H1 (cell line): Measurements from ENCODE around the gene HINT3. TPM values are rescaled to one million over a fixed set of nuclear protein-coding genes. Genes with fewer than 3 reads are reported as not detected.

Source experiments
- CTCF ChIA-PET: fragments of 300-600 bp; sonication (Branson Sonifier 250); formaldehyde crosslinking; loops from one replicate; lab custom pipeline; 2021; ENCODE audit not compliant: partially characterized antibody; lab: Charles Lee
- POLR2A ChIA-PET: fragments of 300-600 bp; sonication (Branson Sonifier 250); formaldehyde crosslinking; loops from one replicate; lab custom pipeline; 2021; ENCODE audit warnings: inconsistent platforms; ENCODE audit not compliant: partially characterized antibody; lab: Charles Lee
- DNase-seq, 2 experiments: peaks; one replicate each; pipeline versions ENCODE4 v3.0.0 to v3.0.0-alpha.2; 2010 to 2022; ENCODE audit warnings: low spot score in 2 of 2, low read depth in 1 of 2, mixed read lengths in 1 of 2
- FAIRE-seq: peaks from 2 replicates; lab custom pipeline; 2011; peaks lifted over from hg19 to GRCh38; lab: Jason Lieb, UNC
- H2AFZ ChIP-seq: 2 replicates; pipeline ENCODE4 v1.8.1; 2012; ENCODE audit warnings: low read length, inconsistent platforms
- H2AK5ac ChIP-seq: 2 replicates; pipeline ENCODE4 v1.6.1; 2013; ENCODE audit warnings: low read depth, low read length
- H2BK120ac ChIP-seq: replicated peaks from 2 replicates; pipeline ENCODE3; 2013; ENCODE audit warnings: low read depth, low read length, inconsistent platforms
- H2BK12ac ChIP-seq: 2 replicates; pipeline ENCODE4 v1.6.1; 2013; ENCODE audit warnings: low read depth, low read length
- H2BK15ac ChIP-seq: 2 replicates; pipeline ENCODE4 v1.6.1; 2013; ENCODE audit warnings: low read length
- H2BK20ac ChIP-seq: 2 replicates; pipeline ENCODE4 v1.6.1; 2013; ENCODE audit warnings: low read length
- H2BK5ac ChIP-seq: 2 replicates; pipeline ENCODE4 v1.6.1; 2013; ENCODE audit warnings: low read depth, low read length
- H3K14ac ChIP-seq: 2 replicates; pipeline ENCODE4 v1.6.1; 2013; ENCODE audit warnings: inconsistent platforms; ENCODE audit not compliant: insufficient read length
- H3K18ac ChIP-seq: 2 replicates; pipeline ENCODE4 v1.6.1; 2013; ENCODE audit warnings: low read length; ENCODE audit errors: extremely low read depth
- H3K23ac ChIP-seq: 2 replicates; pipeline ENCODE4 v1.6.1; 2013; ENCODE audit warnings: inconsistent platforms; ENCODE audit not compliant: insufficient read length
- H3K23me2 ChIP-seq: 2 replicates; pipeline ENCODE4 v1.6.1; 2013; ENCODE audit warnings: low read depth, low read length
- H3K27ac ChIP-seq: 2 replicates; pipeline ENCODE4 v1.6.1; 2011; ENCODE audit warnings: low read depth, low read length, inconsistent platforms
- H3K27me3 ChIP-seq, 4 experiments: replicated peaks in 1 of 4; 1 replicate in 1 of 4; 2 replicates in 3 of 4; pipeline versions ENCODE4 v1.6.1 to v1.8.1; 2011 to 2013; ENCODE audit warnings: low read length in 3 of 4, mild to moderate bottlenecking in 3 of 4, inconsistent platforms in 2 of 4, mixed read lengths in 2 of 4, moderate library complexity in 1 of 4; ENCODE audit not compliant: control insufficient read depth in 3 of 4, insufficient read depth in 3 of 4; ENCODE audit errors: extremely low read depth in 1 of 4
- H3K36me3 ChIP-seq, 4 experiments: 2 replicates each; pipeline versions ENCODE4 v1.6.1 to v1.8.1; 2011 to 2013; ENCODE audit warnings: mild to moderate bottlenecking in 4 of 4, low read length in 3 of 4, moderate library complexity in 2 of 4, control low read depth in 1 of 4, inconsistent platforms in 1 of 4; ENCODE audit not compliant: insufficient read depth in 4 of 4, control insufficient read depth in 2 of 4
- H3K4ac ChIP-seq: replicated peaks from 2 replicates; pipeline ENCODE3; 2013; ENCODE audit warnings: low read length, low read depth, mixed read lengths, inconsistent platforms; ENCODE audit not compliant: insufficient read length
- H3K4me1 ChIP-seq, 4 experiments: replicated peaks in 1 of 4; 1 replicate in 1 of 4; 2 replicates in 3 of 4; pipeline versions ENCODE4 v1.6.1 to v1.8.1; 2011 to 2013; ENCODE audit warnings: low read length in 3 of 4, inconsistent platforms in 2 of 4, mixed read lengths in 1 of 4; ENCODE audit not compliant: insufficient read depth in 4 of 4, control insufficient read depth in 3 of 4
- H3K4me2 ChIP-seq, 2 experiments: 2 replicates each; pipeline versions ENCODE4 v1.6.1 to v1.8.1; 2011 to 2013; ENCODE audit warnings: low read depth in 2 of 2, low read length in 2 of 2, control low read depth in 1 of 2, inconsistent platforms in 1 of 2, mild to moderate bottlenecking in 1 of 2; ENCODE audit not compliant: insufficient read depth in 1 of 2
- H3K4me3 ChIP-seq, 4 experiments: fragments of 200-600, 300-600 bp in 1 of 4; sonication (generic), shearing (Covaris generic), sonication (Bioruptor Twin) in 1 of 4; 2 replicates each; pipeline versions ENCODE4 v1.5.1 to v1.8.1; 2011 to 2016; ENCODE audit warnings: low read length in 4 of 4, low read depth in 3 of 4, control low read depth in 2 of 4, inconsistent platforms in 2 of 4, mild to moderate bottlenecking in 2 of 4, mixed read lengths in 1 of 4, moderate library complexity in 1 of 4; ENCODE audit not compliant: insufficient read depth in 2 of 4; ENCODE audit errors: extremely low read depth in 1 of 4
- H3K56ac ChIP-seq: replicated peaks from 2 replicates; pipeline ENCODE3; 2013; ENCODE audit warnings: low read depth, mild to moderate bottlenecking, mixed read lengths, low read length, inconsistent platforms; ENCODE audit not compliant: insufficient read length
- H3K79me1 ChIP-seq: 2 replicates; pipeline ENCODE4 v1.6.1; 2013; ENCODE audit warnings: low read depth, low read length, control low read depth
- H3K79me2 ChIP-seq, 2 experiments: 2 replicates each; pipeline versions ENCODE4 v1.6.1 to v1.8.1; 2012 to 2013; ENCODE audit warnings: low read length in 2 of 2, mild to moderate bottlenecking in 2 of 2, inconsistent platforms in 1 of 2; ENCODE audit not compliant: insufficient read depth in 2 of 2, control insufficient read depth in 1 of 2
- H3K9ac ChIP-seq, 4 experiments: replicated peaks in 1 of 4; 1 replicate in 1 of 4; 2 replicates in 3 of 4; pipeline versions ENCODE4 v1.6.1 to v1.8.1; 2011 to 2013; ENCODE audit warnings: low read depth in 3 of 4, low read length in 3 of 4, control low read depth in 2 of 4, mild to moderate bottlenecking in 2 of 4, moderate library complexity in 2 of 4, inconsistent platforms in 1 of 4; ENCODE audit errors: extremely low read depth in 1 of 4
- H3K9me3 ChIP-seq, 2 experiments: 2 replicates each; pipeline versions ENCODE4 v1.6.1 to v1.8.1; 2012 to 2013; ENCODE audit warnings: mild to moderate bottlenecking in 2 of 2, moderate library complexity in 2 of 2, control low read depth in 1 of 2, inconsistent platforms in 1 of 2, low read depth in 1 of 2, low read length in 1 of 2, mixed read lengths in 1 of 2; ENCODE audit not compliant: insufficient read depth in 2 of 2
- H4K20me1 ChIP-seq, 2 experiments: replicated peaks in 1 of 2; 2 replicates each; pipeline versions ENCODE3 to v1.8.1; 2011 to 2013; ENCODE audit warnings: inconsistent platforms in 2 of 2, low read length in 2 of 2, mild to moderate bottlenecking in 1 of 2; ENCODE audit not compliant: insufficient read depth in 2 of 2, control insufficient read depth in 1 of 2
- H4K5ac ChIP-seq: 2 replicates; pipeline ENCODE4 v1.6.1; 2013; ENCODE audit warnings: low read length, low read depth, mixed read lengths, inconsistent platforms; ENCODE audit not compliant: insufficient read length
- H4K8ac ChIP-seq: 2 replicates; pipeline ENCODE4 v1.8.0; 2013; ENCODE audit warnings: mild to moderate bottlenecking, moderate library complexity, low read length, inconsistent platforms; ENCODE audit not compliant: insufficient read depth; ENCODE audit errors: extremely low read depth
- H4K91ac ChIP-seq: replicated peaks from 2 replicates; pipeline ENCODE3; 2013; ENCODE audit warnings: low read length, mixed read lengths, inconsistent platforms; ENCODE audit not compliant: insufficient read length
- ATF3 ChIP-seq: IDR thresholded peaks from 2 replicates; pipeline ENCODE4 v1.6.1; 2011; ENCODE audit warnings: low read depth, mild to moderate bottlenecking, low read length; ENCODE audit not compliant: insufficient read depth
- SIRT6 ChIP-seq: IDR thresholded peaks from one replicate; pipeline ENCODE4 v1.7.1; 2012; ENCODE audit warnings: low read length, inconsistent platforms
- ZNF274 ChIP-seq: IDR thresholded peaks from 2 replicates; pipeline ENCODE4 v1.7.0; 2012; ENCODE audit warnings: low read length, borderline replicate concordance; ENCODE audit errors: extremely low read depth
- WGBS, 2 experiments: shearing (Covaris generic) in 1 of 2; methylation state at CpG; one replicate each; pipeline versions ENCODE4 v1.1.6 to v1.1.7; 2013 to 2015; ENCODE audit warnings: low lambda C conversion rate in 2 of 2, mixed read lengths in 2 of 2, inconsistent platforms in 1 of 2, low coverage in 1 of 2, missing lambda C conversion rate in 1 of 2; ENCODE audit not compliant: insufficient replicate concordance in 2 of 2, insufficient coverage in 1 of 2, insufficient read length in 1 of 2; ENCODE audit errors: extremely low coverage in 1 of 2, missing lambda C conversion rate in 1 of 2; 5-methylcytosine and 5-hydroxymethylcytosine counted together
- polyA plus RNA-seq, 7 experiments: library from polyadenylated mRNA; depleted of rRNA in 3 of 7; stranded (reverse) in 5 of 7; unstranded in 2 of 7; fragments of >200 nt in 5 of 7; fragments of 200-250 nt in 2 of 7; gene quantifications; 1 replicate in 5 of 7; 2 replicates in 1 of 7; 4 replicates in 1 of 7; pipeline versions ENCODE4 v1.2.1 to v1.2.3, GENCODE V29; 2011 to 2013; ENCODE audit warnings: missing spikeins in 2 of 7, mixed read lengths in 2 of 7
- total RNA-seq: library from RNA; stranded (reverse); fragmentation: NEBNext Ultra II Directional; extraction: Animal tissue kit (Norgen Biotek cat#: 25700); gene quantifications from 2 replicates; pipeline ENCODE4 v1.2.1, GENCODE V29; 2021

The HINT3 gene
- total and polyA plus RNA-seq, 2 of the 8 experiments (the other 6 are each of a cell fraction or from before 2014, with no cell fraction given): 1.2 to 7.8 TPM

GRCh38 chr6:125944434-125944816 lies 12.1 kb upstream of the HINT3 start:
- Histone ChIP-seq H3K4me3 (no peak overlapping the region), H3K4me1 (no peaks in the 10 kb centered on the region), H3K36me3 (no peaks in the 10 kb centered on the region), H3K79me2 (no peaks in the 10 kb centered on the region), H3K27ac (no peak overlapping the region), H3K18ac (no peak overlapping the region), H3K27me3 (no peaks in the 10 kb centered on the region; a peak in 2 of 7 replicates), H3K23me2 (no peaks in the 10 kb centered on the region), H2BK15ac (no peak overlapping the region), H2BK120ac (no peak overlapping the region), H4K91ac (no peak overlapping the region), H4K8ac (no peak overlapping the region), H4K20me1 (no peaks in the 10 kb centered on the region), H2BK5ac (no peak overlapping the region), H3K4me2 (no peak overlapping the region), H3K9me3 (no peaks in the 10 kb centered on the region), H2AFZ (no peak overlapping the region), H3K56ac (no peak overlapping the region), H3K4ac (no peak overlapping the region), H4K5ac (no peak overlapping the region), H3K14ac (no peak overlapping the region), H3K9ac (no peak overlapping the region), H2BK20ac (no peak overlapping the region; the same call in 1 of the 2 replicates), H3K79me1 (no peaks in the 10 kb centered on the region), H2BK12ac (no peak overlapping the region), H2AK5ac (no peak overlapping the region), H3K23ac (no peak overlapping the region)
- DNase-seq (no peak), FAIRE-seq (no peak)
- ChIA-PET POLR2A (no interaction called here), CTCF (interaction anchor here (2.3 to 2.5 kb wide), 2 partner anchors 9 to 12 kb away, joined by 12 to 13 read pairs; partner anchors contain the start of gene HINT3)
- TF ChIP-seq ATF3: no peak
- TF ChIP-seq ZNF274: no peak
- no peak for TF ChIP-seq SIRT6
- WGBS, 2 experiments: 86% methylated on average over 5 of the region's 5 CpGs; no CpG with 5 or more reads in 1 of the 2 experiments
